ENCODE measurements around the gene SFT2D3.

The SFT2D3 gene

GRCh38 chr2:127701193-127701650 lies at the start of gene SFT2D3:
SFT2D3 (plus strand) TSS chr2:127701497; CDS start chr2:127701529, 32 bp downstream.
- peaks cover 15% of the 10 kb centered on the region for H3K4me1 Mint-ChIP-seq
- peaks cover 4% of the 10 kb centered on the region for H3K27me3 Mint-ChIP-seq (ENCODE audit: low read depth)
- TF ChIP-seq CTCF (IDR thresholded peaks at IDR 0.05; ENCODE audit: unreplicated experiment in 3 of 3): no peak
- H3K27ac Mint-ChIP-seq: peak within 1 kb of the TSS; percentile 98 to 100 (median 99)
- peaks cover 23% of the 10 kb centered on the region for H3K36me3 Mint-ChIP-seq (ENCODE audit: low read depth)
- peak within 1 kb of the TSS; percentile 92 to 96 (median 92) for H3K4me3 Mint-ChIP-seq
- H3K9me3 Mint-ChIP-seq: no peaks in the 10 kb centered on the region

DNA sequence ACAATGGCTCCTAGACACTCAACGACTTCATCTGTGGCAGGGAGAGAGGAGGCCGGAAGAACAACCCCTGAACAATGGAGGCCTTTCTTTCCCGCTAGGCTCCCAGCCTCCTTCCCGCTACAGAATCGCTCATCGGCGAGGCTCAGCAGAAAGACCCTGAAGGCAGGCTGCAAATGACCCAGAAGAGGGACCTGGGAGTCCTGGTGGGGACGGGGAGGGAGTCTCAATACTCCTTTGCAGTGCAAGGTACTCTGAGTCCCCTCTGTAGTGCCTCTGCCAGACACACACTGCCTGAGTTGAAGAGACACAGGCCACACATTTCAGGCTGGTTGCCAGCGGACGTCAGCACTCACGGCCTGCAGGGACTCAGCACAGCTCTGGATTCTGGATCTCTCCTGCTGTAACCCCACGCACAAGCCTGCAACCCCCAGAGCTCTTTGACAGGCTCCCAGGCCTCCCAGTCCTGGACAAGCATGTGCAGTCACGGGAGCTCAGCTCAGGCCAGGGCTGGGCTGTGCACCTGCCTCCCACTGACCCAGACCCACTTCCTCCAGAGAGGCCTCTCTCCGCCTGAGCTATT lies 49.2 kb upstream of the SFT2D3 start:
- Mint-ChIP-seq H3K36me3 (ENCODE audit: low read depth) (no peaks in the 10 kb centered on the region), H3K27ac (peak overlapping the region; percentile 30 to 67 (median 38)), H3K4me1 (peaks cover 21% of the 10 kb centered on the region), H3K27me3 (ENCODE audit: low read depth) (peaks cover 12% of the 10 kb centered on the region), H3K4me3 (no peak overlapping the region), H3K9me3 (no peaks in the 10 kb centered on the region)
- no peak for TF ChIP-seq CTCF (IDR thresholded peaks at IDR 0.05; ENCODE audit: unreplicated experiment in 3 of 3)

- Mint-ChIP-seq H3K27ac (peak overlapping the region in 1 of 3 experiments; percentile 38), H3K4me1 (peaks cover 21% of the 10 kb centered on the region), H3K4me3 (no peak overlapping the region), H3K27me3 (ENCODE audit: low read depth) (peaks cover 14% of the 10 kb centered on the region), H3K9me3 (no peaks in the 10 kb centered on the region), H3K36me3 (ENCODE audit: low read depth) (no peaks in the 10 kb centered on the region)
- TF ChIP-seq CTCF (IDR thresholded peaks at IDR 0.05; ENCODE audit: unreplicated experiment in 3 of 3): no peak
These were observed 48.4 kb upstream of the SFT2D3 start for GRCh38 chr2:127652786-127653357.

DNA sequence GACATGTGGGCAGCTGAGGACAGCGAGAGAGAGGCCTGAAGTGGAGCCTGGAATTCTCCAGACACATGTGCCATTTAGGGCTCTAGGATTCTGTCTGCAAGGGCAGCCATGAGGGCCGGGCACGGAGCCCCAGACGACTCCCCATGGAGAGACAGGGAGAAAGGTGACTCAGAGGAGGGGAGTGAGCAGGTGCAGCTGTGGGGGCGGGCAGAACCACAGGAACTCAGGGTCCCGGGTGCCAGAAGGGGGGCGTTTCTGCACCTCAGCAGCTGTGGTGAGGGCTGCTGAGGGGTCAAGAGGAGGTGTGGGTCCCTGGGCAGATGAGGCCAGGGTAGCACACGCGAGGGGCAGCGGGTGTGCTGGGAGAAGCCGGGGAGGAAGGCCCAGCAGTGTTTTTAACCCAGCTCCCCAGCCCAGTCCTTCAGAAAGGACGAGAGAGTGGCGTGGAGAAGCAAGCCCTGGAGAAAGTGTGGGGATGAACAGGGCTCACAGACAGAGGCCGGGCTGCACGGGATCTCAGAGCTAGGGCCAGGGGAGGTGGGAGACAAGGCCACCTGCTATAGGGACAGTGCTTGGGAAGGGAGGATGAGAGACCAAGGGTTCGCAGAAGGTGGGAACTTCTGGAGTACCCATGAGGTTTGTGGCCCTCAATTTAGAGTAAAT lies 47.7 kb upstream of the SFT2D3 start:
- TF ChIP-seq CTCF (IDR thresholded peaks at IDR 0.05; ENCODE audit: unreplicated experiment in 3 of 3): no peak
- no peak overlapping the region for H3K4me3 Mint-ChIP-seq
- H3K9me3 Mint-ChIP-seq: no peaks in the 10 kb centered on the region
- peaks cover 15% of the 10 kb centered on the region for H3K27me3 Mint-ChIP-seq (ENCODE audit: low read depth)
- no peaks in the 10 kb centered on the region for H3K36me3 Mint-ChIP-seq (ENCODE audit: low read depth)
- peaks cover 21% of the 10 kb centered on the region for H3K4me1 Mint-ChIP-seq
- no peak overlapping the region for H3K27ac Mint-ChIP-seq

DNA sequence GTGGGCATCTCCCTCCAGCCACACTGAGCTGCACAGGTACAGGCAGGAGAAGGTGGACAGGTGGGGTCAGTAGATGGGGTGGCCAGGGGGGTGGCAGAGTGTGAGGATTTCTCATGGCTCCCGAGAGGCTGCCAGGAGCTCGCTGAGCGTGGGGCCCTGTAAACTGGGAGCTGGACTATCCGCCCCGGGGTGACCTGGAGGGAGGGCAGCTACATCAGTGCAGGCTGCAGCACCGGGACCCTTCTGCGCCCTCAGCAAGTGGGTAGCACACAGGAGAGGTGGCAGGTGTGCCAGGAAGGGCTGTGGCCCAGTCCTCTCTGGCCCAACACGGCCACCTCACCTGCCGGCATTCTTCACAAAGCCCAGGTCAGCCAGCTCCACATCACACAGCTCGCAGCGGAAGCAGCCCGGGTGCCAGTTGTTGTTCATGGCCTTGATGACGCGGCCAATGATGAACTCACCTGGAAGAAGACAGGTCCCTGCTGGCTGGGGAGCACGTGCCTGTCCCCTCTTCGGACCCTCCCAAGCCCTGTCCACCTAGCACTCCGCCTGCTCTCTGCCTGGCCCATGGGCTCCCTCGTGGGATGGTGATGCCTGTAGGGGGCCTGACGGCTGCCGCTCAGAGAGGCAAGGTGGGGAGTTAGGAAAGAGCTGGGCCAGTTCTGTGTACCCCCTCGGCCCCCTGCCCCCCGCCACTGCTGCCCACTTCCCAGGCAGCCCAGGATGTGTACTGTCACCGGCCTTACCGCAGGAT lies 47.0 kb upstream of the SFT2D3 start:
- Mint-ChIP-seq H3K27ac (no peak overlapping the region), H3K36me3 (ENCODE audit: low read depth) (no peaks in the 10 kb centered on the region), H3K9me3 (no peaks in the 10 kb centered on the region), H3K4me3 (no peak overlapping the region), H3K27me3 (ENCODE audit: low read depth) (peaks cover 15% of the 10 kb centered on the region), H3K4me1 (peaks cover 21% of the 10 kb centered on the region)
- no peak for TF ChIP-seq CTCF (IDR thresholded peaks at IDR 0.05; ENCODE audit: unreplicated experiment in 3 of 3)

Data from nephron (organoid).